Measurements from ENCODE around the gene HNRNPF.

DNA sequence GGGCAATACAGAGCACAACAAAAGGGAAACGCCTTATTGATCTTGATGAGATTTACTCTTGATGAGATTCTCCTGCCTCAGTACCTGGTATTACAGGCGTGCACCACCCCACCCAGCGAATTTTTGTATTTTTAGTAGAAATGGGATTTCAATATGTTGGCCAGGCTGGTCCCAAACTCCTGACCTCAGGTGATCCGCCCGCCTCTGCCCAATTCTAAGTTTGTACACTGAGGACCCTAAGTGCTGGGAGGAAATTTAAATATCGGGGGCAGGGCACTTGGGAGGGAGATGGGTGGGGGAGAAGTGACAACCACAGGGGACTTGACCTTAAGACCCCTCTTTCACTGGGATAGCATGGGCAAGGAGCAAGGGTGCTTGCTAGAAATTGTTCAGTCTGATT lies 14.1 kb downstream of the HNRNPF start:
- no peak for TF ChIP-seq EZH2 (IDR thresholded peaks at IDR 0.05; ENCODE audit: borderline replicate concordance, low read depth, low read length, severe bottlenecking)
- TF ChIP-seq, protein P1, sequence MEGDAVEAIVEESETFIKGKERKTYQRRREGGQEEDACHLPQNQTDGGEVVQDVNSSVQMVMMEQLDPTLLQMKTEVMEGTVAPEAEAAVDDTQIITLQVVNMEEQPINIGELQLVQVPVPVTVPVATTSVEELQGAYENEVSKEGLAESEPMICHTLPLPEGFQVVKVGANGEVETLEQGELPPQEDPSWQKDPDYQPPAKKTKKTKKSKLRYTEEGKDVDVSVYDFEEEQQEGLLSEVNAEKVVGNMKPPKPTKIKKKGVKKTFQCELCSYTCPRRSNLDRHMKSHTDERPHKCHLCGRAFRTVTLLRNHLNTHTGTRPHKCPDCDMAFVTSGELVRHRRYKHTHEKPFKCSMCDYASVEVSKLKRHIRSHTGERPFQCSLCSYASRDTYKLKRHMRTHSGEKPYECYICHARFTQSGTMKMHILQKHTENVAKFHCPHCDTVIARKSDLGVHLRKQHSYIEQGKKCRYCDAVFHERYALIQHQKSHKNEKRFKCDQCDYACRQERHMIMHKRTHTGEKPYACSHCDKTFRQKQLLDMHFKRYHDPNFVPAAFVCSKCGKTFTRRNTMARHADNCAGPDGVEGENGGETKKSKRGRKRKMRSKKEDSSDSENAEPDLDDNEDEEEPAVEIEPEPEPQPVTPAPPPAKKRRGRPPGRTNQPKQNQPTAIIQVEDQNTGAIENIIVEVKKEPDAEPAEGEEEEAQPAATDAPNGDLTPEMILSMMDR (IDR thresholded peaks at IDR 0.05; ENCODE audit: borderline replicate concordance, extremely low read depth, low read length, poor library complexity, severe bottlenecking), result no peak
